GM12801 (cell line): ENCODE measurements around the gene NUBPL.

Source experiments
- TF ChIP-seq, protein P1 (sequence below): IDR thresholded peaks from one replicate; pipeline ENCODE4 v1.5.1; 2011; ENCODE audit warnings: control low read depth; ENCODE audit not compliant: insufficient read length; ENCODE audit errors: extremely low read depth

The NUBPL gene

GRCh38 chr14:31596342-31597095 lies 35.3 kb downstream of the NUBPL start:
- TF ChIP-seq, protein P1, sequence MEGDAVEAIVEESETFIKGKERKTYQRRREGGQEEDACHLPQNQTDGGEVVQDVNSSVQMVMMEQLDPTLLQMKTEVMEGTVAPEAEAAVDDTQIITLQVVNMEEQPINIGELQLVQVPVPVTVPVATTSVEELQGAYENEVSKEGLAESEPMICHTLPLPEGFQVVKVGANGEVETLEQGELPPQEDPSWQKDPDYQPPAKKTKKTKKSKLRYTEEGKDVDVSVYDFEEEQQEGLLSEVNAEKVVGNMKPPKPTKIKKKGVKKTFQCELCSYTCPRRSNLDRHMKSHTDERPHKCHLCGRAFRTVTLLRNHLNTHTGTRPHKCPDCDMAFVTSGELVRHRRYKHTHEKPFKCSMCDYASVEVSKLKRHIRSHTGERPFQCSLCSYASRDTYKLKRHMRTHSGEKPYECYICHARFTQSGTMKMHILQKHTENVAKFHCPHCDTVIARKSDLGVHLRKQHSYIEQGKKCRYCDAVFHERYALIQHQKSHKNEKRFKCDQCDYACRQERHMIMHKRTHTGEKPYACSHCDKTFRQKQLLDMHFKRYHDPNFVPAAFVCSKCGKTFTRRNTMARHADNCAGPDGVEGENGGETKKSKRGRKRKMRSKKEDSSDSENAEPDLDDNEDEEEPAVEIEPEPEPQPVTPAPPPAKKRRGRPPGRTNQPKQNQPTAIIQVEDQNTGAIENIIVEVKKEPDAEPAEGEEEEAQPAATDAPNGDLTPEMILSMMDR, result no peak

GRCh38 chr14:31605702-31606101 lies 44.5 kb downstream of the NUBPL start:
- TF ChIP-seq, protein P1, result no peak

DNA sequence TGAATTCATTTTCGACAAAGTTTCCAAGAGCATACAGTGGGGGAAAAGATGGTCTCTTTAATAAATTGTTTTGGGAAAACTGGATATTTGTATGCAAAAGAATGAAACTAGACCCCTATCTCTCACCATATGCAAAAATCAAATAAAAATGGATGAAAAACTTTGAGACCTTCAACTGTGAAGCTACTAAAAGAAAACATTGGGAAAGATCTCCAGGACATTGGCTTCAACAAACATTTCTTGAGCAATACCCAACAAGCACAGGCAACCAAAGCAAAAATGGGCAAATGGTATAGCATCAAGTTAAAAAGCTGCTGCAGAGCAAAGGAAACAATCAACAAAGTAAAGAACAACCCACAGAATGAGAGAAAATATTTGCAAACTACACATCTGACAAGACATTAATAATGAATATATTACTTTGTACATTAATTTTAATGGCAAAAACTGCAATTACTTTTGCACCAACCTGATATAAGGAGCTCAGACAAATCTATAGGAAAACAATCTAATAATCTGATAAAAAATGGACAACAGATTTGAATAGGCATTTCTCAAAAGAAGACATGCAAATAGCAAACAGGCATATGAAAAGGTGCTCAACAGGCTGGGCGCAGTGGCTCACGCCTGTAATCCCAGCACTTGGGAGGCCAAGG lies 50.7 kb downstream of the NUBPL start:
- TF ChIP-seq, protein P1, result no peak

- TF ChIP-seq, protein P1, result no peak
These were observed 52.0 kb downstream of the NUBPL start for GRCh38 chr14:31613188-31613587.

DNA sequence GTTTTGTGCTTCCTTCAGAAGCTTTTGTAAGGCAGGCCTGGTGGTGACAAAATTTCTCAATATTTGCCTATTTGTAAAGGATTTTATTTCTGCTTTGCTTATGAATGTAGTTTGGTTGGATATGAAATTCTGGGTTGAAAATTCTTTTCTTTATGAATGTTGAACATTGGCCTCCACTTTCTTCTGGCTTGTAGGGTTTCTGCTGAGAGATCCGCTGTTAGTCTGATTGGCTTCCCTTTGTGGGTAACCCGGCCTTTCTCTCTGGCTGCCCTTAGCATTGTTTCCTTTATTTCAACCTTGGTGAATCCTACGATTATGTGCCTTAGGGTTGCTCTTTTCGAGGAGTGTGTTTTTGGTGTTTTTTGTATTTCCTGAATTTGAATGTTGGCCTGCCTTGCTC lies 58.2 kb downstream of the NUBPL start:
- TF ChIP-seq, protein P1, result no peak

DNA sequence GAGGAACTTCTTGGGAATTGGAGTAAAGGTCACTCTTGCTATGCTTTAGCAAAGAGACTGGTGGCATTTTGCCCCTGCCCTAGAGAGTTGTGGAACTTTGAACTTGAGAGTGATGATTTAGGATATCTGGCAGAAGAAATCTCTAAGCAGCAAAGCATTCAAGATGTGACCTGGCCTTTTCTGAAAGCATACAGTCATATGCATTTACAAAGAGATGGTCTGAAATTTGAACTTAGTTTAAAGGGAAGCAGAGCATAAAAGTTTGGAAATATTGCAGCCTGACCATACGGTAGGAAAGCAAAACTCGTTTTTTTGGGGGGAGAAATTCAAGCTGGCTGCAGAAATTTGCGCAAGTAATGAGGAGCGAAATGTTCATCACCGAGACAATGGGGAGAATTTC lies 60.9 kb downstream of the NUBPL start:
- TF ChIP-seq, protein P1, result no peak

- TF ChIP-seq, protein P1, result no peak
These were observed 96.7 kb downstream of the NUBPL start for GRCh38 chr14:31657917-31658316.
